Inferior parietal cortex (tissue), 1 donor: Measurements from ENCODE around the gene SRBD1.
"Not testable (repeated sequence)": the region's sequence is repeated elsewhere in the genome, so short reads cannot be mapped to it uniquely, and the experiment has no call there.

Experiments
- DNase-seq: peaks from one replicate; pipeline ENCODE4 v3.0.0-alpha.2; 2016; ENCODE audit errors: extremely low spot score

SRBD1 gene

DNA sequence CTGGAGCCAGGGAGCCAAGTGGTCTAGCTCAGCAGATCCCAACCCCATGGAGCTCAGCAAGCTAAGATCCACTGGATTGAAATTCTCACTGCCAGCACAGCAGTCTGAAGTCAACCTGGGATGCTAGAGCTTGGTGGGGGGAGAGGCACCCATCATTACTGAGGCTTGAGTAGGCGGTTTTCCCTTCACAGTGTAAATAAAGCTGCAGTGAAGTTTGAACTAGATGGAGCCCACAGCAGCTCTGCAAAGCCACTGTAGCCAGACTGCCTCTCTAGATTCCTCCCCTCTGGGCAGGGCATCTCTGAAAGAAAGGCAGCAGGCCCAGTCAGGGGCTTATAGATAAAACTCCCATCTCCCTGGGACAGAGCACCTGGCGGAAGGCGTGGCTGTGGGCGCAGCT is 185.0 kb downstream of the SRBD1 start:
- DNase-seq = not testable (repeated sequence)

DNA sequence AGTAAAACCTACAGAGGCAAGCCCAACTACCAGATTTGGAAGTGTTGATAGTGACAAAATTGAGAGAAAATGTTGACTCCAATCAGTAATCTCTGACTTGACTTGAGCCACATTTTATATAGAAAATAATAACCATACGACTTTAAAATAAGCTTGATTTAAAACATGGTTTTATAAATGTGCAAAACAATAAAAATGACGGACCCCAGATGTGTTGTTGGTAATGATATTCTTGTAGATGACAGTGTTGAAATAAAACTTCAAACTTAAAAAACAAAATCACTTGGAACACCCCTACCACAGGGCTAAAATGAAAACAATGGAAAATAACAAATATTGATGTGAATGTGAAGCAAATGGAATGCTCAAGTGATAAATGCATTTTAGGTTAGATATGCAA is 188.1 kb downstream of the SRBD1 start:
- DNase-seq = no peak

DNA sequence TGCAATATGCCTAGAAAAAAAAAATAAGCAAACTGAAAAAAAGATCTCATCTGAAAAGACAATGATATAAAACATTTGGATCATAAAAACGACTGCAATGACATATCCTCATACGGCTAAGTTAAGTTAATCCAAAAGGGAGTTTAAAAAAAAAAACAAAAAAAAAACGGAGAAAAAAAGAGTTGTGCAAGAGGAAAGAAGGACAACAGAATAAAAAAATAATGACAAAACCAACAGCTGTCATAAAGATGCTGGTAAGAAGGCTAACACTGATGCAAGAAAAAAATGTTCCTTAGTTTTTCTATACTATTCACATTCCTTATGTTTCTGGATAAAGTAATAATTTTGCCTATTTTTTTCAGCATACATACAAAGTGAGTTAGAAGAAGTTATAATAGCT is 192.5 kb downstream of the SRBD1 start:
- no peak for DNase-seq

DNA sequence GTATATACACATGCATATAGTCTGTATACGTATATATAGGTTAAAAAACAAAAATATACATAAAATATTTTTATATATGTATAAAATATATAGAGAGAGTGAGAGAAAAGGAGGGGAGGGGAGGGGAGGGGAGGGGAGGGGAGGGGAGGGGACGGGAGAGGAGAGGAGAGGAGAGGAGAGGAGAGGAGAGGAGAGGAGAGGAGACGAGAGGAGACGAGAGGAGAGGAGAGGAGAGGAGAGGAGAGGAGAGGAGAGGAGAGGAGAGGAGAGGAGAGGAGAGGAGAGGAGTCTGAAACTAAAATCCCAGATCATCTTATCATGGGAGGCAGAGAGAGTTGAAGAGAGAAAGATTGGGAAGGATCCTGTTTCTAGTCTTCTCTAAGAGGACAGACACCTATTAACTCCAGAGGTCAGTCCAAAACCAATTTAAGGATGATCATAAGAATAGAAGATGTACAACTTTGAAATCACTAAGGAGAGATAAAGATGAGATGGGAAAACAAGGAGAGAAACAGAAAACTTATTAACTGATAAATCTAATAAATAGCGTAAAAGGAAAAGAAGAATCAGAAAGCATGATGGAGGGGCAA is 195.4 kb downstream of the SRBD1 start:
- DNase-seq = no peak

DNA sequence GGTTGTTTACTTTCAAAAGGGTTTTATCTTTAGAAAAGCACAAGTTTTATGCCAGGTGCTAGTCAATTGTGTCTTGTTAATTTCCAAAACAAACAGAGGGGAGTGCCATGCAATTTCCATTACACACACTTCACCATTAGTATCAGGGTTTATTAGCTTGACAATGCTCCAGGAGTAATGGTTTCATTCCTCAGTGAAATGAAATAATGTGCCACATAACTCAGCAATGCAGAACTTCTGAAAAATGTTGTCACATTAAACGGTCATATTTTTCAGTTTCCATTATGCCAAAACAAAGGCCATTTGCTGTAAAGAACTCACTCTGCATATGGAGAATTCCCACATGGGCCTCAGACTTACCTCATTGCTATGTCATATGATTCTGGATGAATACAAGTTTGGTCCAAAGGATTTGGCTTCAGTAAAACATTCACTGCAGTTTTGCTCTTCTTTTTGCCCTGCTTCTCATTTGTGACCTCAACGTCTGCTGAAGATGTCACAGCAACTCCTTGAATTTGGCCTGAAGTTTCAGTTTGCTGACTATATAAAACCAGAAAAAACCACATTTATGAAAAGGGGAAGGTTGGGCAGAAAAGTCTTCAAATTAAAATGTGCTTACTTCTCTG is 198.2 kb downstream of the SRBD1 start:
- DNase-seq = no peak

DNA sequence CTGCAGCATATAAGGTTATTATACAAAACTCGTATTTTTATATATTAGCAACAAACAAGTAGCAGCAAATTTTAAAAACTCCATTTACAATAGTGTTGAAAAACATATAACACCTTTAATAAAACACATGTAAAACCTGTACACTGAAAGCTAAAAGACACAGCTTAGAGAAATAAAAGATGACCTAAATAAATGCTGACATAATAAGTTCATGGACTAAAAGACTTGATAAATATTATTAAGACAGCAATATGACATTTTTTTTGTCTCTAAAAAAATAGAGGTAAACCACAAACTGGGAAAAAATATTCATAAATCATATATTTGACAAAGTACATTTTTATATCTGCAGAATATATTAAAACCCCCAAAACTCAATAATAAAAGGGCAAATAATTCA is 201.4 kb downstream of the SRBD1 start:
- DNase-seq = no peak

DNA sequence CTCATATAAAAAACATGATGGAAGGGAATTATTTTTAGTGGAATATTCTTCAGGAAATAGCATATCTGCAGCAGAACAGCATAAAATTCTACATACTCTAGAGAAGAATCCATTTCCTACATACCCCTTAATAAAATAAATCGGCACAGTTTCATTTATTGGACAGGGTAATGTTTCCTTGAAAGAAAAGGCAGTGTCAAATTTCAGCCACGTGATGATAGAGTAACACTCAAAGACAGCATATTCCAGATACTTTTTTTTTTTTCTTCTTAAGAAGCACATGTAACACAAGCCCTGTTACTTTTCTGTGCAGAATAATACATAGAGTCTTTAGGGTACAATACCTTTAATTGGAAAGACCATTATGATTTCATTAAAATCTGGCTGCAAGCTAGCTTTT is 204.4 kb downstream of the SRBD1 start:
- no peak for DNase-seq

DNA sequence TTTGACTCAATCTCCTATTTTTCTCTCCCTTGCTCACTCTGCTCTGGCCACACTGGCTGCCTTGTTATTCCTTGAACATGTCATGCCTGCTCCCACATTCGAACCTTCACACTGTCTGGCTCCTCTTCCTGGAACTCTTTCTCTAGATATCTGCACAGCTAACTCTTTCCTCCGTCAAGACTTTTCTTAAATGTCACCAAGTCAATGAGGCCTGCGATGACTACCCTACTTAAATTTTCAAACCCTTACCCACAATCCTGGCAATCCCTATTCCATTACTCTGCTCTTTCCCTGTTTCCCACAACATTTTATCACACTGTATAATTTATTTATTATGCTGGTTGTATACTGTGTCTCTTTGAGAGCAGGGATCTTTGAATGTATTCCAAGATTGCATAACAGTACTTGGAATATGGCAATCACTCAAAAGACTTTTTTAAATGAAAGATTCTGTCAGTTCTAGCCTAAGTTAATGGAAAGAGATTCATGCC is 206.2 kb downstream of the SRBD1 start:
- DNase-seq = no peak

DNA sequence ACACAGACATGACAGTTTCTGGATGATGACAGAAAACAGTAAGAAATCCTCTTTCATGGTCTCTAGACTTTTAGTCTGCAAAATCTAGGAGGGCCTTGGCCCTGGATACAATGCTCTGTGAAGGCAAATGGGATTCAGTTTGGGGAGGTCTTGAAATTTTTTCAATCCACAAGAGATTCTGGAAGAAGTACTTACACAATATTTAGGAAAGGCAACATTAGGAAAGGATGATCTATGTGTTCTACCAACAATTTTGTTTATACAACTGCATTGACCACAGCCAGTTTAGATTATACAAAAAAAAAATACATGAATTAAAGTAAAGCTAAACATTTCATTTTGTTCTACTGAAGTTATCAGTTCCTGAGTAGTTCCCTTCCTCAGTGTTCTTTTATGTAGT is 208.0 kb downstream of the SRBD1 start:
- DNase-seq = no peak

DNA sequence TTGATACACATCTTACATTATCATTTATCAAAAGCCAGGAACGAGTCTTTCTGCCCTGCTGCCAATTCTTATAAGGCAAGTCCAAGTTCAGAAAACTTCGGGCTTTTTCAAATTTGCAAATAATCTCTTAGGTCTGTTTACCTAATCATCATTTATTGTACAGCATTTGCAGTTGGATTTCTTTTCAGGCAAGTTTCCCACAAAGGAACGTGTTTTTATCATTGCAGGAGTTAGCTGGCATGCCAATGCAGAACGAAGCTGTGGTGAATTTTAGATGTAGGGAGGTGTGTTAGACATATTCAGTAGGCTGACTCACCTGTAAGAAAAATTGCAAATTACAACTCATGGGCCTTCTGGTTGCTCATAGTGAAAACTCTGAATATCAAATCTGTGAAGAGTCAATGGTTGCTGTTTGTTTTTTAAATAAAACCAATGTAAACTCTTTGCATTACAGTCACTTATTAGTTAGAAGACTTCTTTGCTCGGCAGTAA is 209.6 kb downstream of the SRBD1 start:
- no peak for DNase-seq

DNA sequence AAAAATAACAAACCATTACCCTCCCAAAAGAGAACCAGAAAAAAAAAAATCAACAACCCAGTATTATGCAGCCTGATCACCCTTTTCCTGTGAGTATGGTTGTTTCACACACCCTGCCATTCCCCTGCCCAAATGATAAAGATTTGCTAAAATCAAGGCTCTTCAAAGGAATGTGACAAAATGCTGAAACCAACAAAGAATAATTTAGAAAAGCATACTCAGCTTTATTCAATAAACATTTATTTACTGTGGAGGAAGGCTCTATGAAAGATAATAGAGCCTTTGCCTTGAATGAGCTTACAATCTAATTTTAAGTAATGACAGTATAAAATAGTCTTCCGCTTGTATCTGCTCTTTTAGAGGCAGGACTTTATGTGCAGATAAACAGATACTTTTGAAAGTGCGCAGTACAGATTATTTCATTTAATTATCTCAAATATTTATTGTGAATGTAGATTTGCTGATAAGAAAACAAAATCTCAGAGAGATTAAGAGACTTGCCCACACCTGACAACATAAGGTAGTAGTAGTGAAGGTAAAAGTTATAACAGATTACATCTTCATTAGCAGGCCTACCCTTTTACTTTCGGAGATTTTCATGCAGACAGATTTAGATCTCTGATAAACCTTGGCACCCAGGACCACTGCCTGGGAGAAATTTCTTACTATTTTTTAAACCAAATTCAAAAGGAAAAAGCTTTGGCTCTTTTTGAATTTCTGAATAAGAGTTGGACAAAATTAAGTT is 211.9 kb downstream of the SRBD1 start:
- no peak for DNase-seq

DNA sequence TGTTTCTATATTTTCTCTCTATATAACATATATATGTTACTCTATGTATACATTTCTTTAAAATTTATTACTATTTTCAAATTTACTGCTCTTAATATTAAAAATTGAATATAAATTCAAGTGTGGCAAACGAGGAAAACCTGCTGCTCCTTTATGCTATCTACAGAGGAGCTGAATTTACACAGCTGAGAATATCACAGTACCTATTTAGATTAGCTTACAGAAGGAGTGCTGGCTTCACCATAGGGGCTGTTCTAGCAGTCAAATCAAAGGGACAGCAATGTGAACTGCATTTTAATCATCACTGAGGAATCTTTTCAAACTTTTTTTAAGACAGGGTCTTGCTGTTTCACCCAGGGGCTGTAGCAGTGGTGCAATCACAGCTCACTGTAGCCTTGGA is 213.8 kb downstream of the SRBD1 start:
- no peak for DNase-seq

DNA sequence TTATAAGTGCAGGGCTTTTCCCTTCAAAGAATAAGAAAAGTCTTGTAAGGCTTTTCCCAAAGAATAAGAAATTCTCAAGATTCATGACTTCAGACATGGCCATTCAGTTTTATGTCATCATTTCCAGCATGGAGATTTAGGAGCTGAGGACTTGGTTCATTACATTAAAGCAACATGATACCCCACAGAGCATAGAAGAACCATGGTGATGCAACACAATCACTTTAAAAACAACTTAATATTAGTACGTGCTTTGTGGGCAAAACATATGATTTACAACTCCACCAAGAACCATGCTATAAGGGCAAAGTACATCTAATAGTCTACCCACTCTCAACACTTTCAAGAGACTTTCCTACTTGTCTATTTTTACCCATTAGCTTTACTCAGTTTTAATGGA is 214.4 kb downstream of the SRBD1 start:
- no peak for DNase-seq

DNA sequence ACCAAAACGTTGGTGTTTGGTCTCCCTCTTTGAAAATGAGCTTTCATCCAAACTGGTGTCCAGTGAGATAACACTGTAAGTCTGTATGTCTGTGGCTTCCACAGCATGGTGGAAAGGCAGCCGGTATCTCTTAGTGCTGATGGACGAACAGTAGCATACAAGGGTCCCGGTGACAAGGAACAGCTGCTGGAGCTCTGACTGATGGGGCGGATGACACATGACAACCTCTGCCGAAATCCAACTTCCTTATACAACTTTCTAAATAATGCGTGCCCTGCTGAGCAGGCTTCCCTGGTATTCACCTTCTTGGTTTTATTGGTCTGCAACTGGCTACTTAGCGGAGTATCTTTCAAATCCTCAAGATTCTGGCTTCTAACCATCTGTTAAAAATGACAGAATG is 216.2 kb downstream of the SRBD1 start:
- no peak for DNase-seq

DNA sequence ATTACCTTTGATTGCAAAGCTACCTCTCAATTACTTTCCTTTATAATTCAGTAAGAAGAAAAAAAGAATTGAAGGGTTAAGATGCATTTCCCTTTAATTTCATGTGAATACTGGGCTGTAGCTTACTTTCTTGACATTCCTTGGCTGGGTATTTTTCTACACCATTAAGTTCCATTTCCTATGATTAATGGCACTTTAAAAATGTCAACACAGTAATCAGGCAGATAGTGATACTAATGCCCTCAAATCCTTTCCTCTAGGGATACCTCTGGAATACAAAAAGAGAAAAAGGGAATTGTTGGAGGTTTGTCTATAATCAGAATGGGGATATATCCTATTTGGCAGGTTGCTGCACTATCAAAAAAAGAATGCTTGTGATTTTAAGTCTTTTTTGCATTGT is 216.9 kb downstream of the SRBD1 start:
- DNase-seq = no peak

DNA sequence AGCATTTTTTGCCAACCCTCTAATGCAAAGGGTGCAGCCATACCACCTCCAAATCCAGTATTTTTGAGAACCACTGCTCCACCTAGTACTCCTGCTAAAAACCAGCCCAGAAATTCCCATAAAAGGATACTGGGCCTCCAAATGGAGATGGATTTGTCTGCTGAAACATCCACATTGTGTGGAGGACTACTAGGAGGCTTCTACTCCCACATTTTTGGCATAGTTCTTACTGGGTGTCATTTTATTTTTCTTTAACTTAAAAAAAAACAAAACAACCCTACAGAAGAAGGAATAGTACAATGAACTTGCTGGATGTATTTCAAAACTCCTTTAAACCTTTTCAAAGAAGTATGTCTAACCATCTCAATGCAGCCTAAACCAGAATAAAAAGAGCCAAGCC is 219.2 kb downstream of the SRBD1 start:
- DNase-seq = no peak

DNA sequence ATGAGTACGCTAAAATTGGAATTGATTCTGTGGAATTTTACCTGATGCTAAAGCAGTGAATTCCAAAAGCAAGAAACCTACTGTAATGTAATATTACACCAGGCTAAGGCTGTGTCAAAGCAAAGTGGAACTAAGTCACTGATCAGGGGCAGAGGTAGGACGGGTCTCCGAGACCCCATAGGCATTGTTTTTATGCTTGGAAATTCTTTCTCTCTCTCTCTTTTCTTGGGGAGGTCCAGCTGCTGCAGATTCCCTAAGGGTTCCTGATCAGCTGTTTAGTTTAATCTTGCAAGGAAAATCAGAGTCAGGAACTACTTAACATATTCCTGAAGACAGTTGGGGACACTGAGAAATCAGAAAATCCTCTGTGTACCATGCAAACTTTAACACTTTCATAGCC is 220.2 kb downstream of the SRBD1 start:
- DNase-seq = no peak

DNA sequence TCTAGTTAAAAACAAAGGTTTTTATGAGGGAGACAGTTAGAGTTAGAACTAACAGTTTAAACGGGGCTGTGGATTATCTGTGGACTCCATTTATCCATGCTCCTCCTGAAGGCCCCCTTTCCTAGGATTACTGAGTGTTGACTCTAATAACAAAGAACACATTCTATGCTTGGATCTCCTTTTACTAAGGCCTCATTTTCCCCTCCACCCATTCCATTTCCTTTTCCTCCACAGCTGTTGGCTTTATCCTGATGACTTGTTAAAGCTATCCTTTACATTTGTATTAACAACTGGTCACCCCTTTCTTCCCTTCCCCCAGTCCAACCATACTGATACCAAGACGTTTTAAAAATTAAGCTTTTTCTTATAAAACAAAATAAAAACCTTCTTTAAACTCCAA is 220.6 kb downstream of the SRBD1 start:
- no peak for DNase-seq

DNA sequence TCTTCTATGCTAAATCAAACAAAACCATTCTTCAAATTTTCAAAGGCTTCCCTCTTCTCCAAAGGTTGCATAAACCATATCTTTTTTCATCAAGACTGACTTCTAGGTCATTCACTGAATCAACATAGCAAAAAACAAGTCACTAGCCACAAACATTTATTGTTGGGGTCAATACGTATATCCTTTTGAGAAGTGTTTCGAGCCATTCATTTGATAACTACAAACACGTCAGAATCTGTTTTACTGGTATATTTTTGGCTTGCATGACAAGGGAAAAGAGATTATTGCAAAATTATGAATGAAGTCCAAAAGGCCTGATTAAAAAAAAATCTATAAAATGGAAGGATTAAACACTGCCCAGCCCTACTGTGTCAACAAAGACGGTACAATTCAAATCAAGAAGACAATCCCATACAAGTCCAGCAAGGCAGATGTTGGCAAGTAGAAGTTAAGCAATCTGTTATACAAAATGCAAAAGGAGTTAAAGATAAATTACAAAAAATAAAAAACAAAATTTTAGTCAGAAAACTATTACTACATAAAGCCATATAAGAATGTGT is 222.4 kb downstream of the SRBD1 start:
- no peak for DNase-seq

DNA sequence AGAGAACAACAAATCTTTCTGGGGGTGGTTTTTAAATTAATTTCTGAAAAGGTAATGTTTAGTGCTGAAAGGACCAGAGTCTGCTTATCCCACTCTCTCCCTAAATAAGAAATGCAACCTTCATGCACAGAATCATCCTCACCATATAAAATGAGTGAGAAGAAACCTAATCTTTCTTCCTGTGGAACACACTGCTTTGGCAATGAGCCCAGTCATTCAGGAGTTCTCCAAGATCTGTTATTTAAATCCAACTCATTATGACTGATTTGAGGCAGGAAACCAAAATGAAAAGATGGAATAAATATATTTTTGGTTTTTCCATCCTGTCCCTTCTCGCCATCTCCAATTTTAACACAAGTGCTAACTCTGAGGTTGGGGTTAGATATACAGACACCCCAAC is 228.3 kb downstream of the SRBD1 start:
- DNase-seq = peak; percentile 29

DNA sequence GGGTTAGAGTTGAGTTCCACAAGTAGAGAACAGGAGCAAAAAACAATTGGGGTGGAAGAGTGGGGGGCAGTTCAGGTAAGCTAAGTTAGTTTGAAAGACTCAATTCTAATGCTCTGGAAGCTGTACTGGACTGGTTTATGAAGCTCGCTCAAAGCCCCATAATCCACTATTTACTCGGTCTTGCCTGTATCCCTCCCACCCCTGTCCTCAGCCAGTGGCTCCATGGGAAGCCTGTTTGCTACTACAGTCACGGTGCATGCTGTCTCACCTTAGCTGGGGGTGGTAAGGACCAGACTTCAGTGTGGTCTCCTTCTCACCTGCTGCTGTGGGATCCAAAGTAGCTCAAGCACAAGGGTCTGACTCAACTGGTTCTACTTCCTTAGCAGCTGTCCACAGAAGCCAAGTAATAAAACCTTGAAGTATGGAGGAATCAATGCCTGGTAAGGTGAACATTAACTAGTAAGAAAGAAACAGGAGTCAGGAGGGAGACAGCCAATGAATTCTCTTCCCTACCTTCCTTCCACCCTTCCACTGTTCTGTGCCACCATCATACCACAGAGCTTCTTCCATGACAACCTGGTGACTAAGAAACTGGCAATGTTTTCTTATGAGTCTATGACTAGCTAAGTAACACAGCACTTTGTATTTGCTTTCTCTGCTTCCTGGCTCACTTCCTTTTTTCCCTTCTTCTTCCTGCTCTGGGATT is 230.8 kb downstream of the SRBD1 start:
- DNase-seq = no peak
